GM12878 (cell line): ENCODE measurements around the gene STK32A. TPM values are rescaled to one million over a fixed set of nuclear protein-coding genes. Genes with fewer than 3 reads are reported as not detected.

ENCODE experiments used
- ATAC-seq: fragments of 200-7000 bp; cut with Tn5 transposase; 3 replicates; pipeline ENCODE4 v1.9.1; 2020; ENCODE audit warnings: mild to moderate bottlenecking, moderate library complexity
- BruUV-seq: library from RNA; stranded (reverse); fragments of 400-500 nt; replicated peaks from 2 replicates; lab custom pipeline; 2021; lab: Mats Ljungman, UMichigan
- CTCF ChIA-PET: fragments of 300-600 bp; sonication (Branson Sonifier 250); formaldehyde crosslinking; extraction: SDS; loops from one replicate; lab custom pipeline; 2021; ENCODE audit warnings: inconsistent platforms; lab: Yijun Ruan, JAX
- POLR2A ChIA-PET: fragments of 350-600 bp; formaldehyde crosslinking; extraction: SDS; loops from one replicate; lab custom pipeline; 2021; ENCODE audit warnings: inconsistent platforms; lab: Charles Lee
- RAD21 ChIA-PET: fragments of 300-600 bp; sonication (Branson Sonifier 250); formaldehyde crosslinking; loops from one replicate; lab custom pipeline; 2023; ENCODE audit warnings: antibody characterized with exemption; ENCODE audit not compliant: unreplicated experiment; lab: Charles Lee
- SMC1A ChIA-PET: fragments of 300-600 bp; sonication (Branson Sonifier 250); formaldehyde crosslinking; loops from one replicate; lab custom pipeline; 2023; ENCODE audit not compliant: unreplicated experiment, uncharacterized antibody; lab: Charles Lee
- DNase-seq: peaks from one replicate; pipeline ENCODE4 v3.0.0-alpha.2; 2011; ENCODE audit warnings: low read depth, low spot score
- FAIRE-seq: peaks from 3 replicates; lab custom pipeline; 2011; peaks lifted over from hg19 to GRCh38; lab: Jason Lieb, UNC
- H2AFZ ChIP-seq: 2 replicates; pipeline ENCODE4 v1.6.0; 2011; ENCODE audit warnings: low read depth, low read length, control low read depth; ENCODE audit not compliant: control insufficient read depth
- H3K27ac ChIP-seq: 2 replicates; pipeline ENCODE4 v1.5.1; 2011; ENCODE audit warnings: control low read depth; ENCODE audit not compliant: control insufficient read depth, insufficient read depth
- H3K27me3 ChIP-seq, 2 experiments: replicated peaks in 1 of 2; 2 replicates each; pipeline versions ENCODE4 v1.6.0 to v1.6.1; 2011; ENCODE audit warnings: low read length in 1 of 2; ENCODE audit not compliant: control insufficient read depth in 2 of 2, insufficient read depth in 2 of 2
- H3K36me3 ChIP-seq, 2 experiments: 2 replicates each; pipeline ENCODE4 v1.5.1; 2011; ENCODE audit warnings: low read length in 1 of 2; ENCODE audit not compliant: control insufficient read depth in 2 of 2, insufficient read depth in 2 of 2
- H3K4me1 ChIP-seq: 2 replicates; pipeline ENCODE4 v1.6.1; 2011; ENCODE audit warnings: mild to moderate bottlenecking, low read length, moderate library complexity, mixed read lengths; ENCODE audit not compliant: control insufficient read depth, insufficient read depth
- H3K4me2 ChIP-seq: 2 replicates; pipeline ENCODE4 v1.6.0; 2011; ENCODE audit warnings: control low read depth; ENCODE audit not compliant: control insufficient read depth, insufficient read depth
- H3K4me3 ChIP-seq: fragments of 200-600 bp; sonication (generic); 2 replicates; pipeline ENCODE4 v1.5.1; 2016
- H3K79me2 ChIP-seq: 2 replicates; pipeline ENCODE4 v1.6.0; 2011; ENCODE audit warnings: low read length; ENCODE audit not compliant: control insufficient read depth, insufficient read depth
- H3K9ac ChIP-seq: 2 replicates; pipeline ENCODE4 v1.8.0; 2011; ENCODE audit warnings: low read length, control low read depth, mixed read lengths; ENCODE audit not compliant: control insufficient read depth, insufficient read depth
- H3K9me3 ChIP-seq: replicated peaks from 3 replicates; pipeline ENCODE4 v1.5.1; 2011; ENCODE audit warnings: mild to moderate bottlenecking, low read length; ENCODE audit not compliant: control insufficient read depth, insufficient read depth
- H4K20me1 ChIP-seq: 2 replicates; pipeline ENCODE4 v1.6.0; 2011; ENCODE audit not compliant: control insufficient read depth, insufficient read depth
- CBFB ChIP-seq: IDR thresholded peaks from 2 replicates; pipeline ENCODE4 v1.6.1; 2016; ENCODE audit warnings: antibody characterized with exemption, low read depth
- CTCF ChIP-seq, 3 experiments: IDR thresholded peaks in 2 of 3; conservative IDR thresholded peaks in 1 of 3; 2 replicates each; pipeline ENCODE4 v1.5.1; 2011; ENCODE audit warnings: low read depth in 3 of 3, low read length in 3 of 3, mild to moderate bottlenecking in 3 of 3, control low read depth in 2 of 3, moderate library complexity in 2 of 3, inconsistent platforms in 1 of 3, mixed read lengths in 1 of 3; ENCODE audit not compliant: control insufficient read depth in 2 of 3, insufficient read depth in 1 of 3; ENCODE audit errors: extremely low read depth in 1 of 3
- ELK1 ChIP-seq: IDR thresholded peaks from 2 replicates; pipeline ENCODE4 v1.6.1; 2012; ENCODE audit warnings: low read depth, low read length, improper control_type of control experiment
- PBX3 ChIP-seq: IDR thresholded peaks from 2 replicates; pipeline ENCODE4 v1.6.1; 2011; ENCODE audit warnings: mild to moderate bottlenecking, low read depth, low read length, moderate library complexity; ENCODE audit not compliant: insufficient replicate concordance
- WGBS: methylation state at CpG from one replicate; pipeline ENCODE4 v1.1.6; 2016; ENCODE audit warnings: low lambda C conversion rate; ENCODE audit not compliant: insufficient replicate concordance, insufficient coverage; ENCODE audit errors: missing lambda C conversion rate; 5-methylcytosine and 5-hydroxymethylcytosine counted together
- in situ Hi-C: fragments of 300-500 bp; cut with MboI; formaldehyde crosslinking; loops from 9 replicates; pipeline ENCODE4 v1.14.3; 2018; ENCODE audit warnings: mixed read lengths
- intact Hi-C: fragments of 100-400 bp; cut with micrococcal nuclease; formaldehyde crosslinking; loops from one replicate; pipeline ENCODE4 v1.14.2; 2022; ENCODE audit not compliant: unreplicated experiment
- polyA plus RNA-seq, 11 experiments: library from polyadenylated mRNA; depleted of rRNA in 4 of 11; unstranded in 6 of 11; stranded (reverse) in 5 of 11; fragments of >200 nt; fragmentation: Nextera tagmentation in 4 of 11; fragmentation: Illumina TruSeq in 1 of 11; extraction: Ambion mirVana in 4 of 11; extraction: Trizol in 1 of 11; gene quantifications; 1 replicate in 1 of 11; 2 replicates in 10 of 11; pipeline versions ENCODE4 v1.2.1 to v1.2.3, GENCODE V29; 2011 to 2016; ENCODE audit warnings: inconsistent platforms in 2 of 11, missing spikeins in 2 of 11, low read depth in 1 of 11
- total RNA-seq, 4 experiments: library from RNA; depleted of rRNA in 3 of 4; stranded (reverse); fragments of >200 nt in 3 of 4; fragmentation: Illumina TruSeq in 1 of 4; extraction: Trizol in 1 of 4; gene quantifications; 2 replicates each; pipeline versions ENCODE4 v1.2.1 to v1.2.3, GENCODE V29; 2013 to 2021

Gene STK32A
- total and polyA plus RNA-seq, 10 of the 15 experiments (the other 5 are each of a cell fraction or from before 2014, with no cell fraction given), result under 0.01 to 0.10 TPM; not detected in 8

- H3K9ac ChIP-seq, result no peak overlapping the region
Observed at GRCh38 chr5:147204576-147204975, 30.2 kb upstream of the STK32A start.

More at GRCh38 chr5:147204576-147204975, 30.2 kb upstream of the STK32A start:
- no peak for ATAC-seq
- Histone ChIP-seq H3K4me3 (no peak overlapping the region), H3K9me3 (no peaks in the 10 kb centered on the region), H3K27me3 (no peaks in the 10 kb centered on the region), H3K4me1 (no peaks in the 10 kb centered on the region), H3K36me3 (no peaks in the 10 kb centered on the region), H4K20me1 (no peaks in the 10 kb centered on the region), H3K27ac (no peak overlapping the region), H3K79me2 (no peaks in the 10 kb centered on the region), H3K4me2 (no peak overlapping the region), H2AFZ (no peak overlapping the region)
- SMC1A ChIA-PET, result no interaction called here
- CTCF ChIA-PET, result interaction anchor here (1.4 kb wide), 1 partner anchor 16 kb away, joined by 4 read pairs; no protein-coding TSS in a partner anchor
- no peak for FAIRE-seq
- TF ChIP-seq CTCF (IDR thresholded peaks at IDR 0.05 in 2 of 3, conservative IDR thresholded peaks at IDR 0.05 in 1 of 3; ENCODE audit: control insufficient read depth in 2 of 3, extremely low read depth in 1 of 3, insufficient read depth in 1 of 3, low read depth in 3 of 3, low read length in 3 of 3), result no peak
- no peak for TF ChIP-seq ELK1
- TF ChIP-seq PBX3, result no peak
- no peak for TF ChIP-seq CBFB
- POLR2A ChIA-PET, result no interaction called here
- intact Hi-C loops, result no loop called here
- DNase-seq, result no peak
- no TSS peak for BruUV-seq
- RAD21 ChIA-PET, result no interaction called here
- in situ Hi-C loops, result no loop called here
- 0% methylated on average over 2 of the region's 2 CpGs for WGBS
